ENCODE results near the gene RARA. TPM values are rescaled to one million over a fixed set of nuclear protein-coding genes. Genes with fewer than 3 reads are reported as not detected.

RARA gene
- total RNA-seq (2014; rRNA removed; shearing (Covaris generic)) = 42.3 and 43.2 TPM in 2 replicates

GRCh38 chr17:40309031-40309948 lies at the start of gene RARA:
TSS of gene RARA (plus strand) at chr17:40309180. CDS start at chr17:40331219, 22,039 bp downstream.
- peak within 1 kb of the TSS; percentile 58 for H3K4me3 ChIP-seq
- no peaks in the 10 kb centered on the region for H3K27me3 ChIP-seq

GRCh38 chr17:40259505-40259904 lies 49.5 kb upstream of the RARA start:
- no peak for DNase-seq
- H3K4me1 ChIP-seq = no peaks in the 10 kb centered on the region
- no peak overlapping the region for H3K27ac ChIP-seq
- H3K9me3 ChIP-seq (replicated peaks) = no peaks in the 10 kb centered on the region
- no peak overlapping the region for H3K4me3 ChIP-seq
- H3K36me3 ChIP-seq = peaks cover 12% of the 10 kb centered on the region
- H3K27me3 ChIP-seq = no peaks in the 10 kb centered on the region

More at GRCh38 chr17:40309031-40309948, at the start of gene RARA:
- Histone ChIP-seq H3K36me3 (no peaks in the 10 kb centered on the region), H3K9me3 (replicated peaks) (no peaks in the 10 kb centered on the region), H3K27ac (peak within 1 kb of the TSS; percentile 56), H3K4me1 (peaks cover 80% of the 10 kb centered on the region)
- DNase-seq = peak; percentile 60 to 65

- Histone ChIP-seq H3K27ac (no peak overlapping the region), H3K4me1 (no peaks in the 10 kb centered on the region), H3K27me3 (no peaks in the 10 kb centered on the region), H3K4me3 (no peak overlapping the region), H3K36me3 (peaks cover 18% of the 10 kb centered on the region), H3K9me3 (replicated peaks) (no peaks in the 10 kb centered on the region)
- DNase-seq = no peak
These were observed 48.5 kb upstream of the RARA start for GRCh38 chr17:40260528-40260927.

- H3K36me3 ChIP-seq = peaks cover 18% of the 10 kb centered on the region
- no peak overlapping the region for H3K27ac ChIP-seq
- no peak overlapping the region for H3K4me3 ChIP-seq
- no peaks in the 10 kb centered on the region for H3K27me3 ChIP-seq
- no peaks in the 10 kb centered on the region for H3K4me1 ChIP-seq
- DNase-seq = no peak
- no peaks in the 10 kb centered on the region for H3K9me3 ChIP-seq (replicated peaks)
These were observed 44.4 kb upstream of the RARA start for GRCh38 chr17:40264458-40265185.

GRCh38 chr17:40265337-40265736 lies 43.6 kb upstream of the RARA start:
- H3K4me1 ChIP-seq = no peaks in the 10 kb centered on the region
- no peak for DNase-seq
- H3K4me3 ChIP-seq = no peak overlapping the region
- H3K27me3 ChIP-seq = no peaks in the 10 kb centered on the region
- H3K27ac ChIP-seq = no peak overlapping the region
- peaks cover 18% of the 10 kb centered on the region for H3K36me3 ChIP-seq
- H3K9me3 ChIP-seq (replicated peaks) = no peaks in the 10 kb centered on the region

- DNase-seq = no peak
- no peak overlapping the region for H3K4me3 ChIP-seq
- peaks cover 15% of the 10 kb centered on the region for H3K36me3 ChIP-seq
- no peaks in the 10 kb centered on the region for H3K9me3 ChIP-seq (replicated peaks)
- no peaks in the 10 kb centered on the region for H3K4me1 ChIP-seq
- no peak overlapping the region for H3K27ac ChIP-seq
- H3K27me3 ChIP-seq = no peaks in the 10 kb centered on the region
These were observed 42.1 kb upstream of the RARA start for GRCh38 chr17:40266882-40267281.

- peaks cover 11% of the 10 kb centered on the region for H3K36me3 ChIP-seq
- H3K27me3 ChIP-seq = no peaks in the 10 kb centered on the region
- H3K9me3 ChIP-seq (replicated peaks) = no peaks in the 10 kb centered on the region
- no peak for DNase-seq
- H3K4me1 ChIP-seq = no peaks in the 10 kb centered on the region
- no peak overlapping the region for H3K4me3 ChIP-seq
- H3K27ac ChIP-seq = no peak overlapping the region
These were observed 40.8 kb upstream of the RARA start for GRCh38 chr17:40268141-40268712.

- no peak overlapping the region for H3K4me3 ChIP-seq
- DNase-seq = no peak
- peaks cover 24% of the 10 kb centered on the region for H3K36me3 ChIP-seq
- peaks cover 7% of the 10 kb centered on the region for H3K4me1 ChIP-seq
- no peaks in the 10 kb centered on the region for H3K27me3 ChIP-seq
- H3K27ac ChIP-seq = no peak overlapping the region
- no peaks in the 10 kb centered on the region for H3K9me3 ChIP-seq (replicated peaks)
These were observed 30.6 kb upstream of the RARA start for GRCh38 chr17:40278414-40278813.

GRCh38 chr17:40279402-40279801 lies 29.6 kb upstream of the RARA start:
- Histone ChIP-seq H3K4me1 (peaks cover 16% of the 10 kb centered on the region), H3K9me3 (replicated peaks) (no peaks in the 10 kb centered on the region), H3K27ac (no peak overlapping the region), H3K27me3 (no peaks in the 10 kb centered on the region), H3K36me3 (peaks cover 20% of the 10 kb centered on the region), H3K4me3 (no peak overlapping the region)
- DNase-seq = no peak

GRCh38 chr17:40281663-40282062 lies 27.3 kb upstream of the RARA start:
- no peak for DNase-seq
- Histone ChIP-seq H3K27ac (no peak overlapping the region), H3K4me3 (no peak overlapping the region), H3K4me1 (peaks cover 24% of the 10 kb centered on the region), H3K9me3 (replicated peaks) (no peaks in the 10 kb centered on the region), H3K27me3 (no peaks in the 10 kb centered on the region), H3K36me3 (peaks cover 10% of the 10 kb centered on the region)

- no peaks in the 10 kb centered on the region for H3K9me3 ChIP-seq (replicated peaks)
- H3K27ac ChIP-seq = peak overlapping the region; percentile 80
- DNase-seq = peak in 1 of 2 experiments; percentile 42
- no peaks in the 10 kb centered on the region for H3K27me3 ChIP-seq
- H3K4me1 ChIP-seq = peaks cover 26% of the 10 kb centered on the region
- H3K4me3 ChIP-seq = no peak overlapping the region
- H3K36me3 ChIP-seq = peaks cover 3% of the 10 kb centered on the region
These were observed 25.3 kb upstream of the RARA start for GRCh38 chr17:40283662-40284061.

- no peaks in the 10 kb centered on the region for H3K27me3 ChIP-seq
- H3K4me1 ChIP-seq = peaks cover 26% of the 10 kb centered on the region
- H3K36me3 ChIP-seq = peaks cover 3% of the 10 kb centered on the region
- no peaks in the 10 kb centered on the region for H3K9me3 ChIP-seq (replicated peaks)
- peak; percentile 58 to 65 for DNase-seq
- H3K4me3 ChIP-seq = no peak overlapping the region
- H3K27ac ChIP-seq = peak overlapping the region; percentile 80
These were observed 24.8 kb upstream of the RARA start for GRCh38 chr17:40284085-40284713.

GRCh38 chr17:40286473-40286872 lies 22.5 kb upstream of the RARA start:
- peaks cover 23% of the 10 kb centered on the region for H3K4me1 ChIP-seq
- H3K9me3 ChIP-seq (replicated peaks) = no peaks in the 10 kb centered on the region
- H3K27me3 ChIP-seq = no peaks in the 10 kb centered on the region
- no peak overlapping the region for H3K27ac ChIP-seq
- H3K4me3 ChIP-seq = no peak overlapping the region
- DNase-seq = no peak
- peaks cover 19% of the 10 kb centered on the region for H3K36me3 ChIP-seq

GRCh38 chr17:40287159-40287493 lies 21.9 kb upstream of the RARA start:
- Histone ChIP-seq H3K36me3 (peaks cover 25% of the 10 kb centered on the region), H3K4me1 (peaks cover 21% of the 10 kb centered on the region), H3K27me3 (no peaks in the 10 kb centered on the region), H3K9me3 (replicated peaks) (no peaks in the 10 kb centered on the region), H3K27ac (no peak overlapping the region), H3K4me3 (peak overlapping the region; percentile 29)
- DNase-seq = no peak

All from SJCRH30 (cell line).